Vagina (tissue), 2 donors: Measurements from ENCODE around the gene BRD2. TPM values are rescaled to one million over a fixed set of nuclear protein-coding genes. Genes with fewer than 3 reads are reported as not detected.

Experiments
- DNase-seq, 2 donors: peaks; one replicate each; pipeline ENCODE4 v3.0.0-alpha.2; 2017; ENCODE audit errors: extremely low spot score in 2 of 2
- H3K27ac ChIP-seq: fragments of 200-600 bp; sonication (generic); one replicate; pipeline ENCODE4 v1.5.1; 2019
- H3K27me3 ChIP-seq: fragments of 200-600 bp; sonication (generic); one replicate; pipeline ENCODE4 v1.5.1; 2019
- H3K36me3 ChIP-seq, 2 donors: fragments of 200-600 bp; sonication (generic); one replicate each; pipeline ENCODE4 v1.5.1; 2017 to 2019
- H3K4me1 ChIP-seq: fragments of 200-600 bp; sonication (generic); one replicate; pipeline ENCODE4 v1.5.1; 2019
- H3K4me3 ChIP-seq, 2 donors: fragments of 200-600 bp; sonication (generic); 1 replicate in 1 of 2; 2 replicates in 1 of 2; pipeline ENCODE4 v1.5.1; 2016 to 2019
- H3K9me3 ChIP-seq: fragments of 200-600 bp; sonication (generic); one replicate; pipeline ENCODE4 v1.5.1; 2019
- CTCF ChIP-seq, 3 experiments: fragments of 450-650 bp in 2 of 3; fragments of 200-600 bp in 1 of 3; sonication (generic) in 1 of 3; IDR thresholded peaks; one replicate each; pipeline ENCODE4 v1.5.1; 2017 to 2019; ENCODE audit warnings: antibody characterized with exemption in 3 of 3, mild to moderate bottlenecking in 2 of 3, moderate library complexity in 2 of 3
- POLR2A ChIP-seq, 2 donors: fragments of 450-650 bp; IDR thresholded peaks; one replicate each; pipeline ENCODE4 v1.6.1; 2017; ENCODE audit warnings: antibody characterized with exemption in 2 of 2, mild to moderate bottlenecking in 2 of 2, moderate library complexity in 2 of 2
- POLR2AphosphoS5 ChIP-seq, 2 donors: sonication (generic); formaldehyde crosslinking; IDR thresholded peaks; one replicate each; pipeline ENCODE4 v1.9.0; 2017; ENCODE audit warnings: antibody characterized with exemption in 2 of 2, mild to moderate bottlenecking in 2 of 2, low read depth in 1 of 2; ENCODE audit not compliant: insufficient read depth in 1 of 2
- intact Hi-C: fragments of 100-400 bp; cut with DNase I; formaldehyde crosslinking; loops from one replicate; pipeline ENCODE4 v1.15.1; 2023
- total RNA-seq: library from RNA; depleted of rRNA; stranded (reverse); fragments of >200 nt; gene quantifications from one replicate; pipeline ENCODE4 v1.2.3, GENCODE V29; 2016

BRD2 gene
- total RNA-seq, 1 donor from 2014 or later = 125 TPM

- peak overlapping the region; percentile 71 to 80 for H3K4me3 ChIP-seq
- H3K4me1 ChIP-seq = peaks cover 40% of the 10 kb centered on the region
- intact Hi-C loops = loop anchor here (5.0 to 10.0 kb wide), 3 partner anchors 78 to 996 kb away; partner anchors contain the start of genes DXO and PSMB8
- no peaks in the 10 kb centered on the region for H3K9me3 ChIP-seq
- no peak for TF ChIP-seq CTCF (IDR thresholded peaks at IDR 0.05)
- no peak for TF ChIP-seq POLR2A (IDR thresholded peaks at IDR 0.05)
- TF ChIP-seq POLR2AphosphoS5 (IDR thresholded peaks at IDR 0.05; ENCODE audit: insufficient read depth in 1 of 2, low read depth in 1 of 2) = no peak
- H3K27ac ChIP-seq = peak overlapping the region; percentile 100
- no peak for DNase-seq
- H3K27me3 ChIP-seq = no peaks in the 10 kb centered on the region
- H3K36me3 ChIP-seq = peaks cover 0 to 19% of the 10 kb centered on the region in 2 donors
Measured at GRCh38 chr6:32970413-32971241, 2.2 kb downstream of the BRD2 start.

DNA sequence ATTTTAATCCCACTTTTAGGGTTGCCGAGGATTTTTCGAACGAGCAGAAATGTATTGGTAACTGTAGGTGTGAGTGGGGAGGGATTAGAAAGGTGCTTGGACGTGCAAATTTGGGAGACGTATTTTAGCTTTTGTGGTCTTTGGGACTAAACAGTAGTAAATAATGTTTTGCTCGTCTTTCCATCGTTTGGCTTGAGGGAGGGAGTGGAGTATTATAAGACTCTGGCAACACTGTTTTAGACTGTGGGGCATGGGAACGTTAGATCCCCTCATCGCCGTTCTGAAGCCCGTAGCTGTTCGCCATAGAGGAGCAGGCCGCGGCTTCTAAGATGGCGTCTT, 2.8 kb downstream of the BRD2 start:
- H3K36me3 ChIP-seq = peaks cover 0 to 25% of the 10 kb centered on the region in 2 donors
- peak overlapping the region; percentile 100 for H3K27ac ChIP-seq
- DNase-seq = no peak
- intact Hi-C loops = loop anchor here (5.0 to 10.0 kb wide), 3 partner anchors 79 to 996 kb away; partner anchors contain the start of genes DXO and PSMB8
- H3K9me3 ChIP-seq = no peaks in the 10 kb centered on the region
- H3K4me3 ChIP-seq = peak overlapping the region; percentile 71 to 80
- peaks cover 40% of the 10 kb centered on the region for H3K4me1 ChIP-seq
- TF ChIP-seq POLR2AphosphoS5 (IDR thresholded peaks at IDR 0.05; ENCODE audit: insufficient read depth in 1 of 2, low read depth in 1 of 2) = no peak
- TF ChIP-seq POLR2A (IDR thresholded peaks at IDR 0.05) = no peak
- TF ChIP-seq CTCF (IDR thresholded peaks at IDR 0.05) = no peak
- no peaks in the 10 kb centered on the region for H3K27me3 ChIP-seq

DNA sequence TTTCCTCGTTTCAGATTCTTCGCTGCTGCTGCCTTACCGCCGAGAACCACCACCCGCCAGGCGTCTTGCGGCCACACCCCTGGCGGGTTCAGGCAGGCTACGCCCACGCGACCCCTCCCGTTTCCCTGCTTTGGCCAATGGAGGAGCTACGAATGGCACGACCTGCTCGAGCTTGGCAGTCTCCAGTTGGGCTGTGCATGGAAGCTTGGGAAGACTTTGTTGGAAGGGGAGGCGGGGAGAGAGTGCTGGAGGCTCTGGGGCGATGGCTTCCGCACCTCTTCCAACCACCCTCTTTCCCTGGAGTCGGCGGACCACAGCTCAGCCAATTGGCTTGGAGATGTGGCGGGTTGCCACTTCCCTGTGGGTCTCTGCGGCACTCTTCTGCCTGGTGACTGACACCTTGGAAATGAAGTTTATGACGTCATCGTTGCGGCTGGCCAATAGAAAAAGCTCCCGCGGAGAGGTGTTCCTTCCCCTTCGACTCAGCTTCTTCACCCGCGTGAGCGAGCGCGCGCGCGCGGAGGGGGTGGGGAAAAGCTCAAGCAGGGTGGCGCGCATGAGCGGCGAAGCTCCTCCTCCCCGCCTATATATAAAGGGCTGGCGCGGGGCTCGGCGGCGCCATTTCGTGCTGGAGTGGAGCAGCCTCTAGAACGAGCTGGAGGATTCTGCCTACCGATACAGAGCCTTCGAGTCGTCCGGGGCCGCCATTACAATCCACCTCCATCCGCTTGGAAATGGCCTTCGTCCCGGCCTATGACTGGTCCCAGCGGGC, 3.4 kb downstream of the BRD2 start:
- TF ChIP-seq POLR2A (IDR thresholded peaks at IDR 0.05) (peak; percentile 81 to 100), POLR2AphosphoS5 (IDR thresholded peaks at IDR 0.05; ENCODE audit: insufficient read depth in 1 of 2, low read depth in 1 of 2) (peak; percentile 97 to 99), CTCF (IDR thresholded peaks at IDR 0.05) (peak in 1 of 3 experiments; percentile 4)
- DNase-seq = peak in 1 of 2 donors; percentile 100
- Histone ChIP-seq H3K4me1 (peaks cover 40% of the 10 kb centered on the region), H3K4me3 (peak overlapping the region; percentile 71 to 80), H3K9me3 (no peaks in the 10 kb centered on the region), H3K27ac (peak overlapping the region; percentile 100), H3K36me3 (peaks cover 0 to 30% of the 10 kb centered on the region in 2 donors), H3K27me3 (no peaks in the 10 kb centered on the region)
- intact Hi-C loops = loop anchor here (5.0 to 10.0 kb wide), 3 partner anchors 79 to 997 kb away; partner anchors contain the start of genes DXO and PSMB8

GRCh38 chr6:32972353-32973143, 4.2 kb downstream of the BRD2 start:
- no peaks in the 10 kb centered on the region for H3K9me3 ChIP-seq
- intact Hi-C loops = loop anchor here (5.0 to 10.0 kb wide), 3 partner anchors 80 to 998 kb away; partner anchors contain the start of genes DXO and PSMB8
- DNase-seq = no peak
- peaks cover 0 to 38% of the 10 kb centered on the region in 2 donors for H3K36me3 ChIP-seq
- H3K4me1 ChIP-seq = peaks cover 40% of the 10 kb centered on the region
- H3K4me3 ChIP-seq = peak overlapping the region; percentile 60 to 80
- H3K27me3 ChIP-seq = no peaks in the 10 kb centered on the region
- H3K27ac ChIP-seq = peak overlapping the region; percentile 100
- TF ChIP-seq POLR2A (IDR thresholded peaks at IDR 0.05) (no peak), POLR2AphosphoS5 (IDR thresholded peaks at IDR 0.05; ENCODE audit: insufficient read depth in 1 of 2, low read depth in 1 of 2) (peak in 1 of 2 donors; percentile 3)
